HL-60 (cell line): ENCODE data around the gene EDIL3.

ENCODE experiments used
- GABPA ChIP-seq: IDR thresholded peaks from 2 replicates; pipeline ENCODE4 v1.6.1; 2012; ENCODE audit warnings: low read depth
- POLR2AphosphoS5 ChIP-seq: IDR thresholded peaks from 2 replicates; pipeline ENCODE4 v1.6.1; 2012; ENCODE audit warnings: low read depth
- REST ChIP-seq: IDR thresholded peaks from 2 replicates; pipeline ENCODE4 v1.6.1; 2012; ENCODE audit warnings: low read depth; ENCODE audit not compliant: insufficient replicate concordance
- TF ChIP-seq, protein P1 (sequence below): IDR thresholded peaks from one replicate; pipeline ENCODE4 v1.5.1; 2011; ENCODE audit warnings: low read length, control low read depth, inconsistent platforms; ENCODE audit not compliant: insufficient read depth

DNA sequence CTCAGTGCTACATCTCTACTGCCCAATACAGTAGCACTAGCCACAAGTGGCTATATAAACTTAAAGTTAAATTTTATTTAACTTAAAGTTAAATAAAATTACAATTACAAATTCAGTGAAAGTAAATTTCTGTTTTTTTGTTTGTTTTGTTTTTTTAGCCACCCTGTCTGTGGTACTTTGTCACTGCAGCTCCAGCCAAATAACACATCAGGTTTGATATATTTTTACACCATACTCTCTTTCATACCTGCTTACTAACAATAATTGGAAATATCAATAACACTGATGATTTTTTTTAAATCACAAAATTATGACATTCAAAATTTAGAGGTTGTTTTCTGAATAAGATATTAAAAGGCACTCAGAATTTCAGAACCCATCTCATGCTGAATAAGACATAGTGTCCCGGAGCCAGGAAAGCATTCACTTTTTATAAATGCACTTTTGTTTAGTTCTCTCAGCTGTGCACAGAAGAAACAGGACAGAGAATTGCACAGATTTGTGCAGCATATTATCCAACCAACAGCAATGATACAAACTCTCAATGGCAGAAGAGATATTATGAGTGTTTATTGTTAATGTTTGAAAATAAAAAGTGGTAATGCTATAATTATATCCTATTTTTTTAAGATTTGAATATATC lies 92.6 kb downstream of the EDIL3 start:
- TF ChIP-seq POLR2AphosphoS5 (no peak), REST (no peak), GABPA (no peak)
- TF ChIP-seq, protein P1, sequence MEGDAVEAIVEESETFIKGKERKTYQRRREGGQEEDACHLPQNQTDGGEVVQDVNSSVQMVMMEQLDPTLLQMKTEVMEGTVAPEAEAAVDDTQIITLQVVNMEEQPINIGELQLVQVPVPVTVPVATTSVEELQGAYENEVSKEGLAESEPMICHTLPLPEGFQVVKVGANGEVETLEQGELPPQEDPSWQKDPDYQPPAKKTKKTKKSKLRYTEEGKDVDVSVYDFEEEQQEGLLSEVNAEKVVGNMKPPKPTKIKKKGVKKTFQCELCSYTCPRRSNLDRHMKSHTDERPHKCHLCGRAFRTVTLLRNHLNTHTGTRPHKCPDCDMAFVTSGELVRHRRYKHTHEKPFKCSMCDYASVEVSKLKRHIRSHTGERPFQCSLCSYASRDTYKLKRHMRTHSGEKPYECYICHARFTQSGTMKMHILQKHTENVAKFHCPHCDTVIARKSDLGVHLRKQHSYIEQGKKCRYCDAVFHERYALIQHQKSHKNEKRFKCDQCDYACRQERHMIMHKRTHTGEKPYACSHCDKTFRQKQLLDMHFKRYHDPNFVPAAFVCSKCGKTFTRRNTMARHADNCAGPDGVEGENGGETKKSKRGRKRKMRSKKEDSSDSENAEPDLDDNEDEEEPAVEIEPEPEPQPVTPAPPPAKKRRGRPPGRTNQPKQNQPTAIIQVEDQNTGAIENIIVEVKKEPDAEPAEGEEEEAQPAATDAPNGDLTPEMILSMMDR: no peak
